Astrocyte of the spinal cord (primary cell): ENCODE results near the gene NDFIP2.

Source experiments
- DNase-seq: peaks from one replicate; pipeline ENCODE4 v3.0.0; 2011; ENCODE audit warnings: low read depth, low spot score
- H3K4me3 ChIP-seq: 2 replicates; pipeline ENCODE4 v1.5.1; 2011; ENCODE audit warnings: low read depth, mild to moderate bottlenecking, low read length, moderate library complexity
- CTCF ChIP-seq: IDR thresholded peaks from 2 replicates; pipeline ENCODE4 v1.5.1; 2012; ENCODE audit warnings: low read depth, mild to moderate bottlenecking, low read length, inconsistent platforms
- in situ Hi-C: cut with HindIII; loops from 2 replicates; pipeline ENCODE4 v1.10.0; 2017; ENCODE audit warnings: low sequenced_read_pairs

Gene NDFIP2

GRCh38 chr13:79531542-79532254 is 50.7 kb downstream of the NDFIP2 start:
- in situ Hi-C loops, result no loop called here
- DNase-seq, result no peak
- TF ChIP-seq CTCF, result no peak
- no peak overlapping the region for H3K4me3 ChIP-seq

- no peak overlapping the region for H3K4me3 ChIP-seq
- TF ChIP-seq CTCF, result no peak
- in situ Hi-C loops, result no loop called here
- no peak for DNase-seq
Measured at GRCh38 chr13:79532576-79532975, 51.6 kb downstream of the NDFIP2 start.

- no peak overlapping the region for H3K4me3 ChIP-seq
- in situ Hi-C loops, result no loop called here
- DNase-seq, result no peak
- TF ChIP-seq CTCF, result no peak
Measured at GRCh38 chr13:79533781-79534400, 52.9 kb downstream of the NDFIP2 start.

GRCh38 chr13:79534596-79534995 is 53.6 kb downstream of the NDFIP2 start:
- H3K4me3 ChIP-seq, result no peak overlapping the region
- in situ Hi-C loops, result no loop called here
- no peak for DNase-seq
- no peak for TF ChIP-seq CTCF

GRCh38 chr13:79538757-79539156 is 57.8 kb downstream of the NDFIP2 start:
- in situ Hi-C loops, result no loop called here
- no peak for TF ChIP-seq CTCF
- DNase-seq, result no peak

GRCh38 chr13:79540504-79540903 is 59.5 kb downstream of the NDFIP2 start:
- in situ Hi-C loops, result no loop called here
- no peak for DNase-seq
- H3K4me3 ChIP-seq, result no peak overlapping the region
- TF ChIP-seq CTCF, result no peak

More at GRCh38 chr13:79538757-79539156, 57.8 kb downstream of the NDFIP2 start:
- H3K4me3 ChIP-seq, result no peak overlapping the region
